ENCODE results near the gene STYX. TPM values are rescaled to one million over a fixed set of nuclear protein-coding genes. Genes with fewer than 3 reads are reported as not detected.
A peak's percentile ranks its signal among the peaks of the same experiment; 100 is the strongest.

Gene STYX
- total and polyA plus RNA-seq, 2 experiments from 2014 or later, result 23.3 to 40.2 TPM

- TF ChIP-seq CTCF (conservative IDR thresholded peaks at IDR 0.05; ENCODE audit: low read depth in 2 of 2) (no peak), ETS1 (IDR thresholded peaks at IDR 0.05) (no peak), JUNB (IDR thresholded peaks at IDR 0.05; ENCODE audit: unreplicated experiment) (no peak), REST (IDR thresholded peaks at IDR 0.05; ENCODE audit: unreplicated experiment) (no peak)
Measured at GRCh38 chr14:52694761-52695480, 35.0 kb upstream of the STYX start (continued).

- Mint-ChIP-seq H3K4me1 (peaks cover 22% of the 10 kb centered on the region), H3K36me3 (ENCODE audit: low read depth) (no peaks in the 10 kb centered on the region; the same call in 2 of the 3 replicates), H3K27ac (peak within 1 kb of the TSS; percentile 25; the same call in 1 of the 2 replicates), H3K9me3 (no peaks in the 10 kb centered on the region), H3K4me3 (peak within 1 kb of the TSS; percentile 94), H3K27me3 (ENCODE audit: insufficient read depth, low read depth, poor library complexity) (peaks cover 7% of the 10 kb centered on the region)
- peaks cover 12% of the 10 kb centered on the region; the same call in 1 of the 2 replicates for H3K27me3 ChIP-seq (ENCODE audit: insufficient read depth)
- peak within 1 kb of the TSS; percentile 41; the same call in 1 of the 2 replicates for H3K27ac ChIP-seq (ENCODE audit: low read depth)
- peaks cover 39% of the 10 kb centered on the region for H3K79me2 ChIP-seq (replicated peaks; ENCODE audit: insufficient read depth)
- H3K4me1 ChIP-seq (ENCODE audit: insufficient read depth), result peaks cover 20% of the 10 kb centered on the region
- H3K4me3 ChIP-seq, result peak within 1 kb of the TSS; percentile 93
- DNase-seq (ENCODE audit: low spot score) (peak; percentile 81), ATAC-seq (peak; percentile 82)
- peak within 1 kb of the TSS; percentile 85 for H3K4me2 ChIP-seq
- 0 out of 2 replicates have a peak, but pooled peaks cover 2% of the 10 kb centered on the region for H3K9me2 ChIP-seq (ENCODE audit: insufficient read depth)
- H4K20me1 ChIP-seq (replicated peaks; ENCODE audit: insufficient read depth), result peaks cover 7% of the 10 kb centered on the region; the same call in 1 of the 2 replicates
- peak within 1 kb of the TSS; percentile 98 for H2AFZ ChIP-seq
- H3K36me3 ChIP-seq (ENCODE audit: insufficient read depth), result no peaks in the 10 kb centered on the region
- H3F3A ChIP-seq (replicated peaks; ENCODE audit: low read depth), result peaks cover 3% of the 10 kb centered on the region; the same call in 1 of the 2 replicates
- TF ChIP-seq ZNF114 (CRISPR knock-in tag; IDR thresholded peaks at IDR 0.05), result no peak
- TF ChIP-seq NANOG (IDR thresholded peaks at IDR 0.05; ENCODE audit: borderline replicate concordance), result no peak
- no peak for TF ChIP-seq CTCF (conservative IDR thresholded peaks at IDR 0.05; ENCODE audit: low read depth in 2 of 2)
- TF ChIP-seq POLR2AphosphoS5 (IDR thresholded peaks at IDR 0.05; ENCODE audit: low read depth), result peak; percentile 53
- TF ChIP-seq ZNF331 (CRISPR knock-in tag; IDR thresholded peaks at IDR 0.05; ENCODE audit: low read depth), result no peak
- peak; percentile 31; the same call in 1 of the 2 replicates for TF ChIP-seq CREB1 (CRISPR knock-in tag; IDR thresholded peaks at IDR 0.05; ENCODE audit: low read depth)
- no peak for TF ChIP-seq JUNB (IDR thresholded peaks at IDR 0.05; ENCODE audit: unreplicated experiment)
- TF ChIP-seq EZH2phosphoT487 (IDR thresholded peaks at IDR 0.05; ENCODE audit: unreplicated experiment), result no peak
Measured at GRCh38 chr14:52695481-52696091, 34.4 kb upstream of the STYX start, which contains the start of gene ERO1A. Gene ERO1A (minus strand): TSS chr14:52695558. CDS start chr14:52695481, 77 bp downstream.

Data from GM23338 (cell line).